Stimulated activated effector memory CD8-positive, alpha-beta T cell treated with anti-CD3 and anti-CD28 coated beads, Interleukin-12 subunit alpha, Interleukin-12 subunit beta, amount 100 ng/mL, for 72 hours (primary cell): ENCODE data around the gene THBS1.

Experiments
- ATAC-seq: fragments of 150-1000 bp; cut with Tn5 transposase; 2 replicates; pipeline ENCODE4 v1.10.0; 2021
- DNase-seq, 2 donors: peaks; one replicate each; pipeline ENCODE4 v3.0.0; 2021 to 2022; ENCODE audit warnings: low spot score in 2 of 2
- H3K27ac Mint-ChIP-seq: one replicate; pipeline ENCODE4 v1.8.0; 2022; ENCODE audit warnings: mild to moderate bottlenecking, mixed read lengths
- H3K36me3 Mint-ChIP-seq: one replicate; pipeline ENCODE4 v1.8.0; 2022; ENCODE audit warnings: mild to moderate bottlenecking, mixed read lengths
- H3K4me1 Mint-ChIP-seq: one replicate; pipeline ENCODE4 v1.8.0; 2022; ENCODE audit warnings: mixed read lengths
- H3K4me3 Mint-ChIP-seq: one replicate; pipeline ENCODE4 v1.8.0; 2022; ENCODE audit warnings: mild to moderate bottlenecking, mixed read lengths
- H3K9me3 Mint-ChIP-seq: one replicate; pipeline ENCODE4 v1.8.0; 2022; ENCODE audit warnings: mixed read lengths

Gene THBS1

DNA sequence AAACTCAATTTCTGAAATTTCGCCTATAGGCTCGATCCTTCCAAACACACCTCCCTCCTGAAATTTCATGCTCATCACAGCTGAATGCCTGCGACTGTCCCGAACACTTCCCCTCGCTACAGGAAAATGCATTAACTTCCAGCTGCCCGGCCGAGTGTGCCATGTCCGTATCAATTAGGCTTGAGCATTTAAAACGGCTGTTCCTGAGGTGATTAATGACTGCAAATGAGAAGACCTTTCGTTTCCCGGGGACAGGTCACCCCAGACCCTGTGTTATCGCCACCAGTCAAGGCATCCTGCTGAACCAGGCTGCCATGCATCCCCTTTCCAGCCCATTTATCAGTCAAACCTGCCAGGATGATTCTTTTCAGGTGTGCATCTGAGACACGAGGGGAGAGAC lies 63.3 kb downstream of the THBS1 start:
- H3K27ac Mint-ChIP-seq = no peak overlapping the region
- ATAC-seq (no peak), DNase-seq (no peak)
- H3K36me3 Mint-ChIP-seq = no peaks in the 10 kb centered on the region
- no peak overlapping the region for H3K4me3 Mint-ChIP-seq
- peaks cover 41% of the 10 kb centered on the region for H3K4me1 Mint-ChIP-seq
- H3K9me3 Mint-ChIP-seq = no peaks in the 10 kb centered on the region

DNA sequence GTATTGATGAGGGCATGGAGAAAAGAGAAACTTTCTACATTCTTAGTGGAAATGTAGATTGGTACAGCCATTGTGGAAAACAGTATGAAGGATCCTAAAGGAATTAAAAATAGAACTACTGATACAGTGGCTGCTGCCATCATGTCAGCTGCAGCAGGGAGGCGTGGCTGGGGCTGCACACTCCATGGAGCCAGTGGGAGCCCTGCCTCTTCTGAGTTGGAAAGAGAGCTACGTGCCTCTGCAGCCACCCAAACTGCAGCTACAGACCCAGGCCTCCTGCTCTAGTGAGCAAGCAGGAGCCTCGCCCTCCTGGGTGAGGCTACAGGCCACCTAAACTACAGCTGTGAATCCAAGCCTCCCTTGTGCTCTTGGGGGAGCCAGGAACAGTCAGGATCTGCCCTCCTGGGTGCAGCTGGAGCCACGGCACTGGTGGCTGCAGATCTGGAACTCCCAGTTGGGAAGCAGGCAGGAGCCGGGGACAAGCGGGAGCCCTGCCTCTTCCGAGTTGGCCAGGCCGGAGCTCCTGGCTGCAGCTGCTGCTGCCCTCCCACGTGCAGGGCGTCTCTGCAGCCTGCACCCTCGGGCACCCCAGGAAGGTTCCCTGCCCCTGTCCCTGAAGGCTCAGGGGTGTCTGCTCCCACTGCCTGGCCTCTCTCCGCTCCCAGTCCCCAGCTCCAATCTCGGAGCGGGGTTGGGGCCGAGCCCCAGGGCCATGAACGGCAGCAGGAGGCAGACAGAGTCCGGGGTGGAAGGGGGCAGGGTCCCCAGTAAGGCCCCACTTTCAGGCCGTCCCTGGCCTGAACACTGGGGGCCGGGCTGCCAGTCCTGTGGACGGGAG lies 64.5 kb downstream of the THBS1 start:
- no peak overlapping the region for H3K27ac Mint-ChIP-seq
- peaks cover 36% of the 10 kb centered on the region for H3K4me1 Mint-ChIP-seq
- ATAC-seq = no peak
- H3K36me3 Mint-ChIP-seq = no peaks in the 10 kb centered on the region
- H3K4me3 Mint-ChIP-seq = no peak overlapping the region
- H3K9me3 Mint-ChIP-seq = no peaks in the 10 kb centered on the region
- DNase-seq = no peak

DNA sequence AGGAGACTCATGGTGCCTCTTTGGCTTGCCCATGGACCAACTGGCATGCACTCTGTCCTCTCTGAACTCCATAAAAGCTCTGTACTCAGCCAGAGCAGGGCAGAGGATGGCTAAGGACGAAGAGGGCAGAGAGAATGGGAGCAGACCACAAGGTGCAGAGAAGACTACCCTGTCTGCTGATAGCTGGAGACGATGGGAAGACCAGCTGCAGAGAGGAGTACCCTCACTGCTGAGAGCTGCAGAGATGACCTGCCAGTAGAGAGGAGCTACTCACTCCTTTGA lies 65.0 kb downstream of the THBS1 start:
- ATAC-seq (no peak), DNase-seq (no peak)
- Mint-ChIP-seq H3K4me1 (peaks cover 31% of the 10 kb centered on the region), H3K4me3 (no peak overlapping the region), H3K36me3 (no peaks in the 10 kb centered on the region), H3K27ac (no peak overlapping the region), H3K9me3 (no peaks in the 10 kb centered on the region)

DNA sequence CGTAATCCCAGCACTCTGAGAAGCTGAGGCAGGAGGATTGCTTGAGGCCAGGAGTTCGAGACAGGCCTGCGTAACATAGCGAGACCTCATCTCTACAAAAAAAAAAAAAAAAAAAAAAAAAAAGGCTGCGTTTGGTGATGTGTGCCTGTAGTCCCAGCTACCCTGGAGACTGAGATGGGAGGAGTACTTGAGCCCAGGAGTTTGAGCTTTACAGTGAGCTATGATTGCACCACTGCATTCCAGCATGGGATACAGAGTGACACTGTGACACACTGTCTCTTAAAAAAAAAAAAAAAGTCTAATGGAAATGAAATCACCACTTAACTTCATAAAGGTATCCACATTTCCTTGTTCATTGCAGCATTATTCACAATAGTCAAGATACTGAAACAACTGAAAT lies 65.5 kb downstream of the THBS1 start:
- Mint-ChIP-seq H3K4me1 (peaks cover 26% of the 10 kb centered on the region), H3K27ac (no peak overlapping the region), H3K9me3 (no peaks in the 10 kb centered on the region), H3K36me3 (no peaks in the 10 kb centered on the region), H3K4me3 (no peak overlapping the region)
- ATAC-seq (no peak), DNase-seq (no peak)
